Spleen (tissue), 11 donors: ENCODE data around the gene VAV2. TPM values are rescaled to one million over a fixed set of nuclear protein-coding genes. Genes with fewer than 3 reads are reported as not detected.
A peak's percentile ranks its signal among the peaks of the same experiment; 100 is the strongest.

Source experiments
- DNase-seq: peaks from one replicate; pipeline ENCODE4 v3.0.0-alpha.2; 2020
- H3K27ac ChIP-seq, 8 donors: fragments of 200-600 bp; sonication (generic) in 7 of 8; 1 replicate in 4 of 8; 2 replicates in 4 of 8; pipeline versions ENCODE4 v1.5.0 to v1.8.0; 2016 to 2021; ENCODE audit warnings: inconsistent platforms in 4 of 8, mild to moderate bottlenecking in 4 of 8, moderate library complexity in 1 of 8
- H3K27me3 ChIP-seq, 7 donors: fragments of 200-600 bp; sonication (generic) in 6 of 7; replicated peaks in 1 of 7; 1 replicate in 4 of 7; 2 replicates in 3 of 7; pipeline versions ENCODE4 v1.5.0 to v1.8.0; 2016 to 2021; ENCODE audit warnings: inconsistent platforms in 3 of 7, mild to moderate bottlenecking in 1 of 7
- H3K36me3 ChIP-seq, 6 donors: fragments of 200-600 bp; sonication (generic) in 5 of 6; 1 replicate in 4 of 6; 2 replicates in 2 of 6; pipeline versions ENCODE4 v1.5.0 to v1.8.0; 2016 to 2021; ENCODE audit warnings: inconsistent platforms in 2 of 6
- H3K4me1 ChIP-seq, 6 donors: fragments of 200-600 bp; sonication (generic) in 5 of 6; 1 replicate in 3 of 6; 2 replicates in 3 of 6; pipeline versions ENCODE4 v1.5.0 to v1.8.0; 2016 to 2021; ENCODE audit warnings: inconsistent platforms in 3 of 6
- H3K4me3 ChIP-seq, 8 donors: fragments of 200-600 bp; sonication (generic) in 7 of 8; 1 replicate in 4 of 8; 2 replicates in 4 of 8; pipeline versions ENCODE4 v1.5.0 to v1.8.0; 2016 to 2021; ENCODE audit warnings: inconsistent platforms in 4 of 8, mild to moderate bottlenecking in 4 of 8, moderate library complexity in 2 of 8
- H3K9me3 ChIP-seq, 8 donors: fragments of 200-600 bp; sonication (generic) in 7 of 8; 1 replicate in 4 of 8; 2 replicates in 4 of 8; pipeline versions ENCODE4 v1.5.0 to v1.8.0; 2016 to 2021; ENCODE audit warnings: inconsistent platforms in 4 of 8
- POLR2A ChIP-seq, 3 donors: fragments of 450-650 bp; IDR thresholded peaks; one replicate each; pipeline ENCODE4 v1.5.1; 2017; ENCODE audit warnings: antibody characterized with exemption in 3 of 3, mild to moderate bottlenecking in 1 of 3
- POLR2AphosphoS5 ChIP-seq, 3 donors: sonication (generic); formaldehyde crosslinking; IDR thresholded peaks; one replicate each; pipeline ENCODE4 v1.5.1; 2017; ENCODE audit warnings: antibody characterized with exemption in 3 of 3
- WGBS, 5 donors: extraction: QIAGEN DNeasy Blood & Tissue Kit in 3 of 5; methylation state at CpG; one replicate each; pipeline versions ENCODE4 v1.1.5 to v1.1.7; 2013 to 2018; 5-methylcytosine and 5-hydroxymethylcytosine counted together
- intact Hi-C: fragments of 100-400 bp; cut with DNase I; formaldehyde crosslinking; loops from one replicate; pipeline ENCODE4 v1.15.0; 2023; ENCODE audit warnings: low total_unique reads
- polyA plus RNA-seq, 3 donors: library from polyadenylated mRNA; stranded (reverse); fragments of 200-250 nt; gene quantifications; one replicate each; pipeline ENCODE4 v1.2.1, GENCODE V29; 2013
- total RNA-seq, 7 donors: library from RNA; depleted of rRNA in 3 of 7; stranded (reverse); fragments of >200 nt in 3 of 7; fragmentation: NEBNext Ultra II Directional in 4 of 7; extraction: Animal tissue kit (Norgen Biotek cat#: 25700) in 4 of 7; gene quantifications; one replicate each; pipeline versions ENCODE4 v1.1.0 to v1.2.1, GENCODE V29; 2016 to 2021
- TF ChIP-seq, protein P1 (sequence below), 11 experiments: fragments of 200-600 bp in 7 of 11; fragments of 450-650 bp in 4 of 11; sonication (generic) in 4 of 11; IDR thresholded peaks in 8 of 11; conservative IDR thresholded peaks in 3 of 11; 1 replicate in 7 of 11; 2 replicates in 4 of 11; pipeline versions ENCODE4 v1.4.0 to v1.8.0; 2016 to 2021; ENCODE audit warnings: antibody characterized with exemption in 11 of 11, inconsistent platforms in 4 of 11, mild to moderate bottlenecking in 1 of 11
- donor health status: healthy with polysubstance abuse.
- donor health status: DM: no; HTN: no; CAD: no; lungs with moderate emphysema.
- donor health status: DM: no; HTN: no; CAD: no.
- donor health status: Bipolar disorder and iron deficiency.
- donor health status: healthy.
- donor health status: DM: no; HTN: no; CAD: no.
- donor health status: DM: yes; HTN: yes; CAD: no.

VAV2 gene
- total and polyA plus RNA-seq, 10 donors = 14.2 to 39.2 (median 23.3) TPM

DNA sequence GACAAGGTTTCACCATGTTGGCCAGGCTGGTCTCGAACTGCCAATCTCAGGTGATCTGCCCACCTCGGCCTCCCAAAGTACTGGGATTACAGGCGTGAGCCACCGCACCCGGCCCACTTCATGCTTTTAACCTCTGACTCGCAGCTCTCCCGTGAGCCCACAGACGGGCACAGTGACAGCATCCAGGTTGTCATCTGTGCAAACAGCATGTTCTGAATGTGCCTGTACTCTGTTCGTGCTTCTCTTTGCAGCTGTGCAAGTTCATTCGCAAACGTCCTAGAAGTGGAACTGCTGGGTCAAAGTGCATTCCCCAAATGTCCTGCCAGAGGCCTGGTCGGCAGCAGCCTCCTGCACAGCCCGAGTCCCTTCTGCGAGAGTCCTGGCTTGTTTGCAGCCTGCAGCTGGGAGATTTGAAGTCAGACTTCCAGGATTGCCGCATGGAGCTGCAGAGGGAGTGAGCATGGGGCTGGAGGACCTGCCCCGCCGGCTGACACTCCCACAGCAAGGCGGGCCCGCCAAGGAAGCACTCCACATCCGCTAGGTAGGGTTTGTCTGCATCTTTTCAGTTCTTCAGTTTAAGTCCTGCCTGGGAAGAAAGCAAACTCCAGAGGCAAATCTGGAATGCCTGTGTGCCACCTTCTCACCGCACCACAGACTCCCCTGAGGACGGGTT, 36.6 kb upstream of the VAV2 start:
- WGBS, 5 donors = 89 to 94% (median 91%) methylated on average over 19 to 22 of the region's 22 CpGs
- Histone ChIP-seq H3K27me3 (no peaks in the 10 kb centered on the region), H3K27ac (no peak overlapping the region), H3K4me1 (peaks cover 4 to 22% (median 15%) of the 10 kb centered on the region in 6 donors), H3K36me3 (peaks cover 0 to 64% (median 36%) of the 10 kb centered on the region in 6 donors), H3K9me3 (no peaks in the 10 kb centered on the region), H3K4me3 (no peak overlapping the region)
- peak; percentile 68 for DNase-seq
- intact Hi-C loops = no loop called here
- no peak for TF ChIP-seq POLR2A (IDR thresholded peaks at IDR 0.05)
- no peak for TF ChIP-seq POLR2AphosphoS5 (IDR thresholded peaks at IDR 0.05)

DNA sequence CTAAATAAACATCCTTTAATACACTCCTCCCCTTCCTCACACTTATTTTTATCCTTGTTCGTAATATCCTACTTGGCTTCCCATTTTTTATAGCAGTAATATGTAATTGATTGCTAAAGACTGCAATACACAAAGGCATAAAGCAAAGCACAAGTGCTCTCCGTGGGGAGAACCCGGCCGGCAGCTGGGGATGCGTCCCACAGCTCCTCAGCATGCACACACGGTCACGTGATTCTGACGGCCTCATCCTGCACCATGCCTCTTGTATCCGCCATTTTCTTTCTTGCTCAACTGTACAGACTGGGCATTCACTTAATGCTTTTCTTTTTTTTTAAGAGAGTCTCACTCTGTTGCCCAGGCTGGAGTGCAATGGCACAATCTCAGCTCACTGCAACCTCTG, 36.0 kb upstream of the VAV2 start:
- peaks cover 0 to 57% (median 30%) of the 10 kb centered on the region in 6 donors for H3K36me3 ChIP-seq

DNA sequence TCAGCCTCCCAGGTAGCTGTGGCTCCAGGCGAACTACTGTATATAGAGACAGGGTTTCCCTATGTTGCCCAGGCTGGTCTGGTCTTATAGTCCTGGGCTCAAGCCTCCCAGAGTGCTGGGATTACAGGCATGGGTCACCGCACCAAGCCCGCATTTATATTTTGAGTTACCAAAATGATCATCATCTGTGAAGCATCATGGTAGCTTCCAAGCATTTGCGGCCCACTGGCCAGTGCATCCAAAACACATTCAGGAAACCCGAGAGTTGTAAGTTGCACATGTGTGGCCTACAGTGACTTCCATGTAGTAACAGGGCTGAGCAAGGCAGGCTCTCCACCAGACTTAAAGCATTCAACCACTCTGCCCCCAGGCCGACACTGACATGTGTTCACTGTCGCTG, 35.4 kb upstream of the VAV2 start:
- no peaks in the 10 kb centered on the region for H3K9me3 ChIP-seq
- no peaks in the 10 kb centered on the region for H3K27me3 ChIP-seq
- H3K4me3 ChIP-seq = no peak overlapping the region
- H3K4me1 ChIP-seq = peaks cover 4 to 22% (median 15%) of the 10 kb centered on the region in 6 donors
- H3K36me3 ChIP-seq = peaks cover 0 to 52% (median 25%) of the 10 kb centered on the region in 6 donors
- TF ChIP-seq POLR2AphosphoS5 (IDR thresholded peaks at IDR 0.05) (no peak), POLR2A (IDR thresholded peaks at IDR 0.05) (no peak)
- TF ChIP-seq, protein P1, sequence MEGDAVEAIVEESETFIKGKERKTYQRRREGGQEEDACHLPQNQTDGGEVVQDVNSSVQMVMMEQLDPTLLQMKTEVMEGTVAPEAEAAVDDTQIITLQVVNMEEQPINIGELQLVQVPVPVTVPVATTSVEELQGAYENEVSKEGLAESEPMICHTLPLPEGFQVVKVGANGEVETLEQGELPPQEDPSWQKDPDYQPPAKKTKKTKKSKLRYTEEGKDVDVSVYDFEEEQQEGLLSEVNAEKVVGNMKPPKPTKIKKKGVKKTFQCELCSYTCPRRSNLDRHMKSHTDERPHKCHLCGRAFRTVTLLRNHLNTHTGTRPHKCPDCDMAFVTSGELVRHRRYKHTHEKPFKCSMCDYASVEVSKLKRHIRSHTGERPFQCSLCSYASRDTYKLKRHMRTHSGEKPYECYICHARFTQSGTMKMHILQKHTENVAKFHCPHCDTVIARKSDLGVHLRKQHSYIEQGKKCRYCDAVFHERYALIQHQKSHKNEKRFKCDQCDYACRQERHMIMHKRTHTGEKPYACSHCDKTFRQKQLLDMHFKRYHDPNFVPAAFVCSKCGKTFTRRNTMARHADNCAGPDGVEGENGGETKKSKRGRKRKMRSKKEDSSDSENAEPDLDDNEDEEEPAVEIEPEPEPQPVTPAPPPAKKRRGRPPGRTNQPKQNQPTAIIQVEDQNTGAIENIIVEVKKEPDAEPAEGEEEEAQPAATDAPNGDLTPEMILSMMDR (IDR thresholded peaks at IDR 0.05 in 8 of 11, conservative IDR thresholded peaks at IDR 0.05 in 3 of 11) = no peak
- peak; percentile 59 for DNase-seq
- WGBS, 5 donors = 93 to 97% (median 94%) methylated on average over 7 of the region's 7 CpGs
- intact Hi-C loops = no loop called here
- no peak overlapping the region for H3K27ac ChIP-seq

More for the DNA sequence above, 36.0 kb upstream of the VAV2 start:
- WGBS, 5 donors = 92 to 96% (median 94%) methylated on average over 9 of the region's 9 CpGs
- Histone ChIP-seq H3K27me3 (no peaks in the 10 kb centered on the region), H3K4me1 (peaks cover 4 to 22% (median 15%) of the 10 kb centered on the region in 6 donors), H3K9me3 (no peaks in the 10 kb centered on the region), H3K27ac (no peak overlapping the region), H3K4me3 (no peak overlapping the region)
- peak; percentile 72 for DNase-seq
- TF ChIP-seq POLR2AphosphoS5 (IDR thresholded peaks at IDR 0.05) (no peak), POLR2A (IDR thresholded peaks at IDR 0.05) (no peak)
- TF ChIP-seq, protein P1 (IDR thresholded peaks at IDR 0.05 in 8 of 11, conservative IDR thresholded peaks at IDR 0.05 in 3 of 11) = no peak
- intact Hi-C loops = no loop called here

DNA sequence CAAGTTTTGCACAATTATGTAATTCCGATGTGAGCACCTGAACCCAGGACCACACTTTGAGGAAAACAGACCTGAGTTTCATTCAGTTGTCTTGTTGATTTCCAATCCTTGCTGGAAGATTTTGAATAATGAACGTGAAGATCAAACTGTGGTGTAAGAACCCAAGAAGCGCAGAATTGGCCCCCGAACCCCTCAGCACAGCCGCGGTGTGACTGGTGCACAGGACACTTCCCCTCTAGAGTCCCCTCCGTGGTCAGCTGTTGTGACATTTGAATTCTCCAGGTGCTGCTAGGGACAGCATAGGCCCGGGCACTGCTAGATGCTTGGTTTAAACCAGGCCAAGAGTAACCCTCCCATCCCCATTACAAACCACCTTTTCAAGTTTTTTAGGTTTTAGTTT, 34.9 kb upstream of the VAV2 start:
- peaks cover 0 to 46% (median 19%) of the 10 kb centered on the region in 6 donors for H3K36me3 ChIP-seq
- intact Hi-C loops = no loop called here
- H3K4me3 ChIP-seq = no peak overlapping the region
- TF ChIP-seq, protein P1 (IDR thresholded peaks at IDR 0.05 in 8 of 11, conservative IDR thresholded peaks at IDR 0.05 in 3 of 11) = no peak
- TF ChIP-seq POLR2A (IDR thresholded peaks at IDR 0.05) = no peak
- TF ChIP-seq POLR2AphosphoS5 (IDR thresholded peaks at IDR 0.05) = no peak
- peak; percentile 70 for DNase-seq
- H3K27ac ChIP-seq = no peak overlapping the region
- peaks cover 4 to 22% (median 15%) of the 10 kb centered on the region in 6 donors for H3K4me1 ChIP-seq
- H3K27me3 ChIP-seq = no peaks in the 10 kb centered on the region
- WGBS, 5 donors = 72 to 91% (median 86%) methylated on average over 8 of the region's 8 CpGs
- no peaks in the 10 kb centered on the region for H3K9me3 ChIP-seq
